ENCODE data around the gene CYFIP2. TPM values are rescaled to one million over a fixed set of nuclear protein-coding genes. Genes with fewer than 3 reads are reported as not detected.

The CYFIP2 gene
- total and polyA plus RNA-seq, 2 of the 13 experiments (the other 11 are each of a cell fraction or from before 2014, with no cell fraction given) = 22.6 to 30.3 TPM

DNA sequence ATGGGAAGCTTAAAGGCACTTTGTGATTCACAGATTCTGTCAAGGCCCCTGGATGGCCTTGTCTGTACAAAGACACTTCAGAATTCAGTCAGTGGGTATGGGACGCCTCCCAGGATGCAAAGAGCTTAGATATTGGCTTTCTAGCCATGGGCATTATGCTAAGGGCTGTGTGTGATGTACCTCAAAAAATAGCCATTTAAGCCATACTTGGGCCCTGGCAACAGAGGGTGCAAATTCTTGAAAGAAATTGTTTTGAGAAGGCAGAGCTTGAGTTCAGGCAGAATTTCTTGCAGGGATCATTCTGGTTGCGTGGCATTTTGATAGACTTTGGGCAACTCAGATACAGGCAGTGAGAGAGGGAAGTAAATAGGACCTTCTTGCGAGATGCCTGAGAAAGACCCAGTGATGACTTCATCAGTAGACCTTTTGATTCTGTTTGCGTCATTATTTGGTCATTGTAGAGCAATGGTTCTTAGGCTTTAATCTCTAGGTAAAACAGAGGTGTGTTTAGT, 3.9 kb downstream of the CYFIP2 start:
- peaks cover 49% of the 10 kb centered on the region for H3K4me1 ChIP-seq (ENCODE audit: insufficient read depth, low read length)
- H3K27ac ChIP-seq (ENCODE audit: extremely low read length, insufficient read depth, low read length) = no peak overlapping the region
- no peaks in the 10 kb centered on the region; a peak in 1 of 5 replicates for H3K27me3 ChIP-seq (ENCODE audit: control insufficient read depth in 1 of 2, insufficient read depth in 2 of 2, low read length in 2 of 2)
- no peak overlapping the region for H3K9ac ChIP-seq (ENCODE audit: insufficient read depth, low read depth, low read length)
- intact Hi-C loops (cut with micrococcal nuclease; ENCODE audit: unreplicated experiment) = no loop called here
- in situ Hi-C loops (cut with HindIII; ENCODE audit: extremely low pct_ligation_motif_present, low pct_unique_long_range_greater_than_20kb) = no loop called here
- H3K79me2 ChIP-seq (ENCODE audit: insufficient read depth, low read length) = peaks cover 13% of the 10 kb centered on the region
- H3K9me3 ChIP-seq (ENCODE audit: low read length) = no peaks in the 10 kb centered on the region
- no peak for DNase-seq (ENCODE audit: low spot score)
- ChIA-PET POLR2A (no interaction called here), CTCF (ENCODE audit: low intra/inter-chr PET ratio, low total read pairs) (no interaction called here)
- no peak for ATAC-seq
- no peak overlapping the region for H2AFZ ChIP-seq (ENCODE audit: low read length)
- BruUV-seq (replicated peaks) = no TSS peak
- H3K4me2 ChIP-seq (ENCODE audit: low read depth, low read length) = no peak overlapping the region
- no peak overlapping the region for H3K4me3 ChIP-seq (replicated peaks in 1 of 3; ENCODE audit: insufficient read depth in 1 of 3, low read depth in 2 of 3, low read length in 3 of 3)
- no peaks in the 10 kb centered on the region for H4K20me1 ChIP-seq (ENCODE audit: insufficient read depth, low read length)
- 93% methylated on average over 4 of the region's 4 CpGs for WGBS (ENCODE audit: low lambda C conversion rate)
- H3K36me3 ChIP-seq (replicated peaks in 1 of 2; ENCODE audit: control insufficient read depth in 1 of 2, insufficient read depth in 2 of 2, low read length in 2 of 2) = no peaks in the 10 kb centered on the region
- TF ChIP-seq ZBTB21 (CRISPR knock-in tag; IDR thresholded peaks at IDR 0.05) (peak; percentile 65), CCAR2 (optimal IDR thresholded peaks at IDR 0.05; ENCODE audit: low read depth, low read length) (no peak)
- no peak for FAIRE-seq

DNA sequence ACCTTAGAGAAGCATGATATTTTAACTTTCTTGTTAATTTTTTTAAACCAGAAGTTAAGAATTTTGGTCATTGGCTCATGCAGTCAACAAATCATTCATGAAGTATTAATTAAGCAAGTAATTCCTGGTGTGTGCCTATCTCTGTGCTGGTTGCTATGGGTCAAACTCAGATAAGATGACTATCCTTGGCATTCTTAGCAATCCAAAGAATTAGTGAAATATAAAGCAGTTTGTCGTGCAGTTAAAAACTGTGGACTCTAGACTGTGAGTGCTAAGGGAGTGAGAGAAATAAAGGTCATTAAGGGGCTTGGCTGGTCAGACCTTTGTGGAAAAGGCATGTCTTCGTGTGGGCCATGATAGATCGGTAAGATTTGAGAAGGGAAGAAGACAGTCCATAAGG, 4.8 kb downstream of the CYFIP2 start:
- FAIRE-seq (no peak), DNase-seq (ENCODE audit: low spot score) (no peak), ATAC-seq (no peak)
- H3K4me3 ChIP-seq (replicated peaks in 1 of 3; ENCODE audit: insufficient read depth in 1 of 3, low read depth in 2 of 3, low read length in 3 of 3) = no peak overlapping the region
- BruUV-seq (replicated peaks) = no TSS peak
- H3K79me2 ChIP-seq (ENCODE audit: insufficient read depth, low read length) = peaks cover 14% of the 10 kb centered on the region
- H3K4me2 ChIP-seq (ENCODE audit: low read depth, low read length) = no peak overlapping the region
- no peak overlapping the region for H2AFZ ChIP-seq (ENCODE audit: low read length)
- ChIA-PET POLR2A (no interaction called here), CTCF (ENCODE audit: low intra/inter-chr PET ratio, low total read pairs) (no interaction called here)
- H3K4me1 ChIP-seq (ENCODE audit: insufficient read depth, low read length) = peaks cover 40% of the 10 kb centered on the region
- intact Hi-C loops (cut with micrococcal nuclease; ENCODE audit: unreplicated experiment) = no loop called here
- H3K9me3 ChIP-seq (ENCODE audit: low read length) = no peaks in the 10 kb centered on the region
- H3K36me3 ChIP-seq (replicated peaks in 1 of 2; ENCODE audit: control insufficient read depth in 1 of 2, insufficient read depth in 2 of 2, low read length in 2 of 2) = no peaks in the 10 kb centered on the region
- H4K20me1 ChIP-seq (ENCODE audit: insufficient read depth, low read length) = no peaks in the 10 kb centered on the region
- H3K9ac ChIP-seq (ENCODE audit: insufficient read depth, low read depth, low read length) = no peak overlapping the region
- no peaks in the 10 kb centered on the region for H3K27me3 ChIP-seq (ENCODE audit: control insufficient read depth in 1 of 2, insufficient read depth in 2 of 2, low read length in 2 of 2)
- H3K27ac ChIP-seq (ENCODE audit: extremely low read length, insufficient read depth, low read length) = no peak overlapping the region
- 60% methylated on average over 3 of the region's 3 CpGs for WGBS (ENCODE audit: low lambda C conversion rate)
- in situ Hi-C loops (cut with HindIII; ENCODE audit: extremely low pct_ligation_motif_present, low pct_unique_long_range_greater_than_20kb) = no loop called here
- TF ChIP-seq, protein P1, sequence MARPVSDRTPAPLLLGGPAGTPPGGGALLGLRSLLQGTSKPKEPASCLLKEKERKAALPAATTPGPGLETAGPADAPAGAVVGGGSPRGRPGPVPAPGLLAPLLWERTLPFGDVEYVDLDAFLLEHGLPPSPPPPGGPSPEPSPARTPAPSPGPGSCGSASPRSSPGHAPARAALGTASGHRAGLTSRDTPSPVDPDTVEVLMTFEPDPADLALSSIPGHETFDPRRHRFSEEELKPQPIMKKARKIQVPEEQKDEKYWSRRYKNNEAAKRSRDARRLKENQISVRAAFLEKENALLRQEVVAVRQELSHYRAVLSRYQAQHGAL (CRISPR knock-in tag; IDR thresholded peaks at IDR 0.05; ENCODE audit: not compliant biosample characterization) = no peak
- TF ChIP-seq ZNF446 (CRISPR knock-in tag; IDR thresholded peaks at IDR 0.05) = no peak
- TF ChIP-seq ZNF431 (CRISPR knock-in tag; IDR thresholded peaks at IDR 0.05; ENCODE audit: borderline replicate concordance, low read depth) = no peak
- no peak for TF ChIP-seq ZBTB26 (CRISPR knock-in tag; IDR thresholded peaks at IDR 0.05; ENCODE audit: borderline replicate concordance)
- no peak for TF ChIP-seq HNF4G (IDR thresholded peaks at IDR 0.05; ENCODE audit: borderline replicate concordance, low read depth, low read length)
- no peak for TF ChIP-seq HNF4G (CRISPR knock-in tag; IDR thresholded peaks at IDR 0.05; ENCODE audit: borderline replicate concordance, low read depth)
- TF ChIP-seq FOXJ3 (CRISPR knock-in tag; IDR thresholded peaks at IDR 0.05; ENCODE audit: borderline replicate concordance) = no peak
- TF ChIP-seq, protein P2, sequence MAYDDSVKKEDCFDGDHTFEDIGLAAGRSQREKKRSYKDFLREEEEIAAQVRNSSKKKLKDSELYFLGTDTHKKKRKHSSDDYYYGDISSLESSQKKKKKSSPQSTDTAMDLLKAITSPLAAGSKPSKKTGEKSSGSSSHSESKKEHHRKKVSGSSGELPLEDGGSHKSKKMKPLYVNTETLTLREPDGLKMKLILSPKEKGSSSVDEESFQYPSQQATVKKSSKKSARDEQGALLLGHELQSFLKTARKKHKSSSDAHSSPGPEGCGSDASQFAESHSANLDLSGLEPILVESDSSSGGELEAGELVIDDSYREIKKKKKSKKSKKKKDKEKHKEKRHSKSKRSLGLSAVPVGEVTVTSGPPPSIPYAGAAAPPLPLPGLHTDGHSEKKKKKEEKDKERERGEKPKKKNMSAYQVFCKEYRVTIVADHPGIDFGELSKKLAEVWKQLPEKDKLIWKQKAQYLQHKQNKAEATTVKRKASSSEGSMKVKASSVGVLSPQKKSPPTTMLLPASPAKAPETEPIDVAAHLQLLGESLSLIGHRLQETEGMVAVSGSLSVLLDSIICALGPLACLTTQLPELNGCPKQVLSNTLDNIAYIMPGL (CRISPR knock-in tag; IDR thresholded peaks at IDR 0.05; ENCODE audit: borderline replicate concordance in 1 of 2, low read depth in 1 of 2) = no peak
- no peak for TF ChIP-seq GATA4 (IDR thresholded peaks at IDR 0.05; ENCODE audit: borderline replicate concordance, low read depth)
- no peak for TF ChIP-seq RFX5 (IDR thresholded peaks at IDR 0.05; ENCODE audit: low read depth, low read length)
- TF ChIP-seq ETV5 (CRISPR knock-in tag; IDR thresholded peaks at IDR 0.05; ENCODE audit: borderline replicate concordance) = no peak
- no peak for TF ChIP-seq ZMYM2 (CRISPR knock-in tag; IDR thresholded peaks at IDR 0.05)
- TF ChIP-seq MEIS2 (CRISPR knock-in tag; IDR thresholded peaks at IDR 0.05) = no peak
- TF ChIP-seq PHB2 (IDR thresholded peaks at IDR 0.05; ENCODE audit: partially characterized antibody) = no peak
